HTERT RPE-1 (cell line): ENCODE data around the gene XDH.

Source experiments
- in situ Hi-C: fragments of 300-500 bp; cut with MboI; formaldehyde crosslinking; loops from 4 replicates; pipeline ENCODE4 v1.14.3; 2020; ENCODE audit warnings: low sequenced_read_pairs

Gene XDH

DNA sequence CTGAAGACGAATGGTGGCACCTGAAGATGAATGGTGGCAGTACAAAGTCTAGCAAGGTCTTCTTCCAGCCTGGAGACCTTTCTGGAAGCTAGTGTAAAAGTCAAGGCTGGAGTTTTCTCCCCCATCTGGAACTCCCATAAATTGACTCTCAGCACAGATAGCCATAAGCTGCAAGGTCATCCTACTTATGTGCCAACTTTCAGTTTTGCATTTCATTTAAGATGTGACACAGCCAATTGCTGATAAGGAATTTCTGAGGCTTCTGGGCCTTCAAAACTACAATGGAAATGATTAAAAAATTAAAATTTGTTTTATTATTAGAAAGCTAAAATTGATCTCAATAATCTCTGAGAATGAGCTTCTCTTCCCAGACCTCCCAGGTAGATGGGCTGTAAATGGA is 10.2 kb downstream of the XDH start:
- in situ Hi-C loops = no loop called here

DNA sequence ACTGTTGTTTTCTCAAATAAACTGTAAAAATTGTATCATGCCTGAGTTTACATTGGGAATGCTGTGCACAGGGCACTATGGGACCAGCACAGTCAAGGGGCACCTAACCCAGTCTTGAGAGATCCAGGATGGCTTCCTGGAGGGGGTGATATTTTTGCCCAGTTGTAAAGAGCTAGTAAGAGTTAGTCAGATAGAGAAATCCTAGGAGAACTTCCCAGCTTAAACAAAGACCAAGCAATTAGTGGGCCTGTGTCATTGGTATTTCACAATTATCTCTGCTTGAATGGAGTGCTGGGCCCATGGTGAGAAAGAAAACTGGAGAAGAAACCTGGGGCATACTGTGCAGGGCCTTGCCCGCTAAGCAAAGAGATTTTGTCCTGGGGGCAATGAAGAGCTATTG is 12.2 kb downstream of the XDH start:
- in situ Hi-C loops = no loop called here

DNA sequence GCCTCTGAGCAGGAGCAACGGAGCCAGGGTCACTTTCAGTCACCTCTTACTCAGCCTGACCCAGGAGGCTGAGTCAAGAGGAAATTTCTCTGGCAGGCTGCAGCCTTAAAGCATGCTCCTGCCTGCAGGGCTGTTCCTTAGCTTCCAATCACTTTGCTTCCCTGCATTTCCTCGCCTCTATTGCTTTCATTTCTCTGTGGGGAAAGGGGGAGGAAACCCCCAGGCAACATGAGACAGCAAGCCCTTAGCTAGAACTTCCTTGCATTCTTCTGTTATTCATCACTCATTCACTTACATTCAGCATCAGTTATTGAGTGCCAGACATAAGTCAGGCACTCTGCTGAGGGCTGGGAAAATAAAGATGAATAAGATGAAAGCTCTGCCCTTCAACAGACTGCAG is 13.0 kb downstream of the XDH start:
- in situ Hi-C loops = no loop called here

DNA sequence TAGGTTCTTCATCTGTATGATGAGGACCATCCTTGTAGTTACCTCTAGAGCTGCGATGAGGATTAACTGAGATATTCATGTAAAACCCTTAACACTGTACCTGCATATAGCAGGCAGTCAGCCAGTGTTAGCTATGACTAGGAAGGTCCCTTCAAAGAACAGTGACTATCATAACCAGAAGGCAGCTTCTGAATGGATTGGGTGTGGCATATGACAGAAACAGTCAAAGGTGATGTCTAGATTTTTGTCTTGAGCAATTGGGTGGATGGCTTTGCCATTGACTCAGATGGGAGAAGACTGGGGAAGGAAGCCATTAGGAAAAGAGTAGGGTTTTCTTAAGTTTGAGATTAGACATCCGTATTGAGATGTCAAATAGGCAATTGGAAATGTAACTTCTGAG is 15.7 kb downstream of the XDH start:
- in situ Hi-C loops = no loop called here

DNA sequence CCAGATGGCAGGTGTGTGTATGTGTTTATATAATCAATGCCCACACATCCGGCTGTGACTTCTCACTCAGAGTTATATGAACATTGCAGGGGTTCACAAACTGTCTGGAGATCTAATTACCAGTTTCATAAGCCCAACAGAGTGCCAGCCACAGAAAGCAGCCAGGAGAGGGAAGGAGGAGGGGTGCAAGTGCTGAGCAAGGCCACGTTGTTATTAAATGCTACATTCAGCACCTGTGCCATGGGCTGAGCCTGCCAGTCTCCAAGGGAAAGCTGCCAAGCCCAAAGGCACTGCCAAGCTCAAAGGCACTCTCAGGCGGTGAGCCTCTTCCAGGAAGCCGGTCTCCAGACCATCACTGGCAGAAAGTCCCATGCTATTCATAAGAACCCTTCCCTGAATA is 17.4 kb downstream of the XDH start:
- in situ Hi-C loops = no loop called here

DNA sequence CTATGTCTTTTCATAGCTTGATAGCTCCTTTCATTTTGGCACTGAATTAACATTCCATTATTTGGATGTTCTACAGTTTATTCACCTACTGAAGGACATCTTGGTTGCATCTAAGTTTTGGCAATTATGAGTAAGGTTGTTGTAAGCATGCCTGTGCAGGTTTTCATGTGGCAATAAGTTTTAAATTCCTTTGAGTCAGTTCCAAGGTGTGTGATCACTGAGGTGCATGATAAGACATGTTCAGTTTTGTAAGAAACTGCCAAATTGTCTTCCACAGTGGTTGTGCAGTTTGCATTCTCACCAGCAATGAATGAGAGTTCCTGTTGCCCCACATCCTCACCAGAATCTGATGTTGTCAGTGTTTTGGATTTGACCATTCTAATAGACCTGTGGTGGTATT is 24.2 kb downstream of the XDH start:
- in situ Hi-C loops = no loop called here

DNA sequence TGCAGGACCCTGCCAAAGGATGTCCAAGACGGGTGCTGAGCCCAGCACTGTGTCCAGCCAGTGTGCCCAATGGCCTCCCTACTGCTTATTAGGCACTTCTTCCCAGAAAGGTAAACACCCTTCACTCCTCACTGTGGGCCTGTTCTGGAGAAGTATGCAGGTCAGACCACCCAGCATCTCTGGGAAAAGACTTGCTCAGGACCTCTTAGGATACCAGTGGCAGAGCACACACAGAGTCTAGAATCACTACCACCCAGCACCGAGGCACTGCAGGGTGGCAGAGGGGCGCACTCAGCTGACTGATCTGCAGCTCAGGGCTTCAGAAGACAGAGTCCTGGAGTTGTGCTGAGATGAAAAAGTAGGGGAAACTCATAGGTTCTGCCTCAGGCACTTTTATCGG is 25.8 kb downstream of the XDH start:
- in situ Hi-C loops = no loop called here

DNA sequence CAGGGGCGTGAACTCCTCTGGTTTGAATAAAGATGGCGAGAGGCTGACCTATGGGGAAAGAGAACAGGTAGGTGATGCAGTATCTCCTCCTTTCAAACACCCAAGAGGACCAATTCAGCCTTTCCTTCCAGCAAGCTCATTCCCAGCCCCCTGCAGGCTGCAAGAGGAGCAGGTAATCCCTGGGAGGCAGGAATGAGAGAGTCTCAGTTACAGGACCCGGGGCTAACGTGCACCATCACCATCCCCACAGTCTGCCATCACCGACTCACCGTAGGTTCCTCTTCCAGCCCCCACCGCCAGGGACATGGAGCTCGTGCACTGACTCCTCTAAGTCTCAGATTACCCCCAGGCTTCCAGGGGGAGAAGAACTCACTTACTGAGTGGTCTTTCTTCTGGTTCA is 26.7 kb downstream of the XDH start:
- in situ Hi-C loops = no loop called here

DNA sequence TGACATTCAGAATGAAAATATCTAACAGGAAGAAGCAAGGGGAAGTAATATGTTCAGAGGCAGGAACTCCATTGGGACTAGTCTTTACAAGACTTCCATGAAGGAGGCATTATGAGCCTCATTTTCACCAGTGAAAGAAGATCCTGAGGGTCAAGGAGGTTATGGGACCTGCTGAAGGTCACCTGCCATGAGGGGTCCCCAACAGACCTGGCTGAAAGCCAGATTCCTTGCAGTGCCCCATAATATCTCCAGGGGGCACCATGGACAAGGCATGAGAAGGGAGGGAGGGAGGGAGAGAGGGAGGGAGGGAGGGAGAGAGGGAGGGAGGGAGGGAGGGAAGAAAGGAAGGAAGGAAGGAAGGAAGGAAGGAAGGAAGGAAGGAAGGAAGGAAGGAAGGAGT is 27.9 kb downstream of the XDH start:
- in situ Hi-C loops = no loop called here

DNA sequence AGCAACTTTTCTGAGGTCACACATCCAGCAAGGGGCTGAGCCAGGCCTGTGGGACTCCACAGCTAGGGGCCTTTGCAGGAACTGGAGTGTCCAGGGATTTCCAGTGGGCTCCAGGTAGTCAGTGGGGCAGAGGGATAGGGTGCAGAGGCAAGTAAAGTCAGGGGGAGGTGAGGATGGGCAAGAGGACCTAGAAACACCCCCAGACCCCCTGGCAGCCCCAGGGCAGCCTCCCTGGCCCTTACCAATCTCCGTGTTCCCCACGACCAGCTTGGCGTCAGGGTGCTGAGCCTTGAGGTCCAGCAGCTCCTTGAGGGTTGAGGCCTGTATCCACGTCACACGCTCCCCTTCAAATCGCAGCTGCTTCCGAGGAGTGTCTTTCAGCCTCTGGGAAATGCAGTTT is 28.4 kb downstream of the XDH start:
- in situ Hi-C loops = no loop called here

DNA sequence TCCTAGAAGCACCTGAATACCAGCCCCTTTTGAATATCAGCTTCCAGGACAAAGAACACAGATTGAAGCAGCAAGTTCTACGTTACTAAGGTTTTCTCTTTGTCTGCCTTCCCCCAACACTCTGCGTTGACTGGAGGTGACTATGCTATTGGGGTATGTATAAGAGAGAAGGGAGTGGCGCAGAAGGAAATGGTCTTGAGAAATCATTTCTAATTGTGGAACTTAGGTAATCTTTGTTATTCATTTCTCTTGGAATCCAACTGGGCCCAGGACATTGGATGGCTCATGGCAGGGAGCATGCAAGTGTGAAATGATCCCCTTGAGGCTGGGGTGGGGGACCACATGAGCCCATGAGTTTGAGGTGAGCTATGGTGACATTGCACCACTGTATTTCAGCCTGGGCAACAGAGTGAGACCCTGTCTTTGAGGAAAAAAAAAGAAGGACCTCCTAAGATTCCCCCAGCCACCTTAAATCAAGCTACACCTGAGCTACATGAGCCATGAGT is 29.7 kb downstream of the XDH start:
- in situ Hi-C loops = no loop called here

DNA sequence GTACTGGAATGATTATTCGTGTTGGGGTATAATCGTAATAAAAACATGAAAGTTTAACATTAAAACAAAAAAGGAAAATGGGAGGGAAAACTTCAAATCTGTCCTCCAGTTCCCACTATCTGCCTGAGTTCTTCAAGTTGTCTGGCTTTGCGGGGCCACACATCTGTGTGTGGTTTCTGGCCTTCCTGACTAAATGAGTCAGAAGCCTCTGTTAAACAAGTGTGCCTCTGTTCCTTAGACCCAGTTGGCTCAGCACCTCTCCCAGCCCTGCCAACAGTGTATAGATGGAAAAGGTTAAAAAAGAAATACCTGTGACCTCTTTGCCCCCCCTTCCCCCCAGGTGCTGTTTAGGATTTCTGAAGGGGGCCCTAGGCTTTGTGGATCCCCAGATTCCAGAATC is 30.2 kb downstream of the XDH start:
- in situ Hi-C loops = no loop called here

DNA sequence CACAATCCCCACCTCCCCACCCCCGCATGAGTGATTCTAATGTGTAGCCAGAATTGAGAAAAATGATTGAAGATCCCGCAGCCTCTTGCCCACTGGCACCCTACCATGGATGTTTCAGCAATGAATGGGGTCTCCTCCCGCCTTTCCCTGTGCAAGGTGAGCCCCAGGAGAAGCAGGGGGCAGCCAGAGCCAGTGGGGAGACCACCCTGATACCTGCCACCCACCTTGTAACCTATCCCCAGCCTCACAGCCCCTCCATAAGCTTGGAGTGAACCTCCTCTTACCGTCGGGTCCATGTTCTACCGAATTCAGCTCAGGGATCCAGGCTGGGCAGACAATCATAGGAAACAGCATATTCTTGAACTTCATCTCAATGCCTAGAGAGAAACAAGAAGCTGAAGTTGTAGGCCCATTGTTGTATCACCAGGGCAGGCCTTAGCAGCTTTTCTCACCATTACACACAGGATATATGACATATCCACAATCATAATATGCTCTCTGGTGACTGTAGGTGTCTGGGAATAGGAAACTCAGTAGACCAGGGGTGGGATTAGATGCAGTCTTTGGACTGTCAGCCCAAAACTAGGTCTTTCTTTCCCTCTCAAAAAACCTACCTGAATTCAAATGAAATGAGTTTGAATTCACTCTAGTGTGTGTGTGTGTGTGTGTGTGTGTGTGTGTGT is 30.9 kb downstream of the XDH start:
- in situ Hi-C loops = no loop called here

DNA sequence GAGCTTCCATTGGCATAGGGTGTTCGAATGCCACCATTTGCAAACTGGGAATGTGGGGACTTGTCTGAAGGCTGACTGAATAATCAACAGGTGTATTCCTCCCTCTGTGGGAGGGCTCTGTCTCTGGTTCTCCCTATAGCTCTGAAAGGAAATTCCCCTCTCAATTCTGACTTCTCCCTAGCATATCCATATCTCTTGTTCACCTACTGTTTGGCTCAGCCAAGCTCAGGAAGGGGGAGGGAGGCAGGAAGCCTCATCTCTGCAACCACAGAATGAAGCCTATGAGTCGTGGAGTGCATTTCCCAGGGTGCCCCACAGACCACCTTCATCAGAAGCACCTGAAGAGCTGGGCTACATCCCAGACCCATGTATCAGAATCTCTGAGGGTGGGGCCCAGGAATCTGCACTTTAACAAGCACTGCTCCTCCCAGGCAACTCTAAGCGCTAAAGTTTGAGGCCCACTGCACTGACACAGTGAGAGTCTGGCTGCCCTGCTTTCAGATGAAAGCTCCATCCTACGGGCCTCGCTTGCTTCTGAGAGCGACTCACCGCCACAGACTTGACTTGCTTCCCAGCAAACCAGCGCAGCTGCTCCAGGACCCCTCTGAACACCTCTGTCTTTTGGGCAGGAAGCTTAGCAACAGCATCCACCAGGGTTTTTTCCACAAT is 32.0 kb downstream of the XDH start:
- in situ Hi-C loops = no loop called here

DNA sequence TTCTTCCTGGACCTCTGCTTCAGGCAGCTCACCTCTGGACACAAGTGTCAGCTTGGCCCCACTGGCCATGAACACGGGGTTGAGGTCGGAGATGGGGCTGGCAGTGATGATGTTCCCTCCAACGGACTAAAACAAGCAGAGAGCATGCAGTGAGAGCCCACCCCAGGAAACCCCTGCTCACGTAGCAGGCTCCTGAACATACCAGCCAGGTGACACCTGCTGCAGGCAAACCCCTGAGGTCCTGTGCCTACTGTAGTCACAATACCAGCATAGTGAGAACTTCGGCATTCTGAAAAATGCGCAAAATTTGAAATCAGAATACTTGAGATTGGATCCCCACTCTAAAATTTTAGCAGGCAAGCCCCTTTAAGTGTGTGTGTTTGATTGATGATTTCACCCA is 32.9 kb downstream of the XDH start:
- in situ Hi-C loops = no loop called here

DNA sequence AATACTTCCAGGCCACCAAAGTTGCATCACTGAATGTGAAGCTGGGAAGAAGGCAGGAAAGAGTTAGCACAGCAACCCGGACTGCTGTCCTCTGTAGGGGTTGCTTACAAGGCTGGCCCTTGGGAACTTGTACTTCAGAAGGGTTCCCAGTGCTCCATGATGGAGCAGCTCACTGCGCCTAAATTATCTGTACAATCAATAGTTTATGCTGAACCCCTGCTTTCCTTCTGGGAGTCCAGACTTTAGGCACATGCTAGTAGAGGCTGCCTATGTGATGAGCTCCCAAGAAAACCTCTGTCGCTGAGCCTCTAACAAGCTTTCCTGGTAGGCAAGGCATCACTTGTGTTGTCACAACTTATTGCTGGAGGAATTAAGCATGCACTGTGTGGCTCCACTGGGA is 34.3 kb downstream of the XDH start:
- in situ Hi-C loops = no loop called here

DNA sequence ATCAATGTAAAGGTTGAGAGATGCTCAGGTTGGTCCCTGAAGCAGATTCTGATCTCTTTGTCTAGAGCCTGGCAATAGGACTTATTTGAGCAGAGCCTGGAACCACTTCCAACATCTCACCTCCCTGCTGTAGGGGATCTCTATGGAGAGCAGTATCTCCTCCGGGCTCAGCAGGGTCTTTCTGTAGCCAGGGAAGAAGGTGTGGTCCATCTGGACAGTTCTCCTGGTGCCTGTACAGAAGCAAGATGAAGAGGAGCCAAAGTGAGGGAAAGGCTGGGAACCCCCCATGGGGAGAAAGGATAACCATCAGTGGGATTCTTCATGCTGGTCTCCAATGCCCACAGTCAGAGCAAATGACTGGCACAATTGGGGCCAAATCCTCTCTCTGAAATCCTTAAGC is 34.8 kb downstream of the XDH start:
- in situ Hi-C loops = no loop called here

DNA sequence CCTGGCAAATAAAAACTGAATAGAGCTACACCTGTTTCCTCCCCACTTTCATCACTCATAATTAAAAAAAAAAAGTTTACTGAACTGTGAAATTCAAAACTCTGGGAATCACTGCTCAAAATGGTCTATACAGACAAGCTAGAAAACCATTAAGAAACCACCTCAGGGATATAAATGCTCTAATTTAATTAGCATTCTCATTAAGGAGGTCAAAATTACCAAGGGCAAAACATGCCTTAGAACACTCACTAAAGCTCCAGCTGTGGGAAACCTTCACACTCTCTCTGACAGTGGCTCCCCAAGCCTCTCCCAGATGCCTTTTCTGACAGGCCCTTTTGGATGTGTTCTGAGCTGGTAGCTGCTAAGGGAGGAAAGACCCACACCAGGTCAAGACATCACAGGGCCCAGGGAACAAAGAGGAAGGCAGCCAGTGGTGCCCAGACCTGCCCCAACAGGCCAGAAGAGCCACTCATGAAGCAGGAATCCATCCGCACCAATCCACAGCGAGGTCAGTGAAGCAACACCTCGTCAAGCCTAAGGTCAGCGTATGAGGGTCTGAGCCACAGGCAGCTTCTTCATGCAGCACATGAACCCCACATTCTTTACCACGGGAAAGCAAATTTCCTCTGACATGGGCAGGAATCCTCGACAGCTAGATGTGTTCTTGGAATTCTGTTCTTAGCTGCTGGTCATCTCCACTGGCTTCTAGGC is 35.6 kb downstream of the XDH start:
- in situ Hi-C loops = no loop called here

DNA sequence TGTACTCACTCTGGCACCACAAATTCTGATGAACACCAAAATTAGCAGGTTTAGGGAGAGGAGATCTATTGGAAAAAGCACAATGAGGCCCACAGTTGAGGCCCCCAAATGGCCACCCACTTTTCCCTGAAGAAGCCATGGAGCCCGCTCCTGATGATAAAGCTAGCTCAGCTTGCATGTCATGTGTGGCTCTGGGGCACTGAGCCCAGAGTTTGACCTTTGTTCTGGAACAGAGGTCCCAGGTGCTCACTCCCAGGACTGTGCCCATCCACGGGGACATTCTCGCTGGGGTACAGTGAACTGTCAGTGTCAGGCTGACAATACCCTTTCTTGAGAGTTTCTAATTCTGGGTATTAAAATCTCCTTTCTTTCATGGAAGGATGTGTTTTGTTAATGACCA is 36.2 kb downstream of the XDH start:
- in situ Hi-C loops = no loop called here

DNA sequence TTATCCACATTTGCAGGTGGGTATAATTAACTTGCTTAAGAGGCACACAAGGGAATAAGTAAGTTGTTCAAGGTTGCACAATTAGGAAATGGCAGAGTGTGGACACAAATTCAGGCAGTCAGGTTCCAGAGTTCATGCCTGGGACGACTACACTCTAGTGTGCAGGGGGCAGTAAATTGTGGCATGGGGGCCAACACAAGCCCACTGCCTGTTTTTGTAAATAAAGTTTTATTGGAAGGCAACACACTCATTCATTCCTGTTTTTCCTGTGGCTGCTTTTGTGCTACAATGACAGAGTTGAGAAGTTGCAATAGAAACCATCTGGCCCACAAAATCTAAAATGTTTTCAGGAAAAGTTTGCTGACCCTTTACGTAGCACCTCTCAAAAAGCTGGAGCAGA is 41.4 kb downstream of the XDH start:
- in situ Hi-C loops = no loop called here

DNA sequence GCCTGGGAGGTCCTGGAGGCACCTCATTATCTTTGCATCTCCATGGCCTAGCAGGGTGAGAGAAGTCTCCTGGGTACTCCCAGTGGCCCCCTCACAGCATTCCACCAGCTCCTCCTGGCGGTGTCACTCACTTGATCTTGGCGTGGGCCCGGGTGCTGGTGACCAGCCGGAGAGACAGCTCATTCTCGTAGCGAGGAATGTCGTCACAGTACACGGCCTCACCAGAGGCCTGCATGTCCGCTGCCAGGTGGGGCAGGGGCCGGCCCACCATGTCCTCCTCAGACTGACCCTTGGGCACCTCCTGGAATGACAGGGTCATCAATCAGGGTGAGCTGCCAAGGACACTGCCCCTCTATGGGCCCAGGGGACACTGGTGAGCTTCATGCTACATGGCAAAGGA is 42.4 kb downstream of the XDH start:
- in situ Hi-C loops = no loop called here

DNA sequence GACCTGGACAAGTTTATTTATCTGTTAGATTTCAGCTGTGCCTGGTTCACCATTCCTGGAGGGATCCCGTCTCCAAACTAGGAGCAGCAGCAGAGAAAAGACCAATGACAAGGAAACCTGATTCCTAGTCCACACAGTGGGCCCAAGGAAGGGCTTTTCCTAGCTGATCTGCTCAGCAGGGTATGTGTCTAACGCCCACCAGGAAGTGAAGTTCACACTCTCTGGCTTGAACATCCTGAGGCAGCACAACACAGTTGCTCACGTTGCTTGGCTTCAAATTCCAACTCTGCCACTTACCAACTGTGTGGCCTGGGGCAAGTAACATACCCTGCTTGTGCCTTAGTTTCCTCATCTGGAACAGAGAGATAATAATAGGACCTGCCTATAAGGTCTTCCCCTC is 42.9 kb downstream of the XDH start:
- in situ Hi-C loops = no loop called here
